GM12865 (cell line): Measurements from ENCODE around the gene DOCK2.

Experiments used
- DNase-seq: peaks from one replicate; pipeline ENCODE4 v3.0.0; 2010; ENCODE audit warnings: low read depth
- H3K4me3 ChIP-seq: 2 replicates; pipeline ENCODE4 v1.5.1; 2011; ENCODE audit warnings: mild to moderate bottlenecking, low read depth, low read length, control low read depth
- CTCF ChIP-seq: IDR thresholded peaks from 2 replicates; pipeline ENCODE4 v1.5.1; 2011; ENCODE audit warnings: low read length, control low read depth, low read depth, inconsistent platforms; ENCODE audit not compliant: insufficient read depth; ENCODE audit errors: missing control alignments

DOCK2 gene

GRCh38 chr5:170011751-170012150 lies 374.7 kb downstream of the DOCK2 start:
- no peak for TF ChIP-seq CTCF
- DNase-seq, result no peak
- no peak overlapping the region for H3K4me3 ChIP-seq

DNA sequence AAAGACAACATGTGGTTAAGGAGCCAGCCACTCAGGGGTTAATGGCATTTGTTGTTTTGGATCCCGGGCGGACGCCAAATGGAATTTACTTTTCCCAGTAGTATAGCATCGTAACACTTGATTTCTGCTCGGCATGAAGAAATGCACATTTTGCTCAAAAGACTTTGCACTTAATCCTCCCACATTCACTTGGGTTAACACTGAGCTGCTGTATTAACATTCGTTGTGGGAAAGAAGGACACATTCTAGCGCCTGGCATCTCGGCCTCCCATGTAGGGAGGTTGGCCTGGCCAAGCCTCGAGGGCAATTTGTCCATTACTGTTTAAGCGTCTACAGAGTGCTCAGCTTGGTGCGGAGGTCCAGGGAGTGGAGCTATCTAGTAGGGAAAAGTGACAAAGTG lies 375.5 kb downstream of the DOCK2 start:
- H3K4me3 ChIP-seq, result no peak overlapping the region
- TF ChIP-seq CTCF, result no peak
- no peak for DNase-seq

- H3K4me3 ChIP-seq, result no peak overlapping the region
- no peak for DNase-seq
- no peak for TF ChIP-seq CTCF
These were observed 383.3 kb downstream of the DOCK2 start for GRCh38 chr5:170020423-170020822.

DNA sequence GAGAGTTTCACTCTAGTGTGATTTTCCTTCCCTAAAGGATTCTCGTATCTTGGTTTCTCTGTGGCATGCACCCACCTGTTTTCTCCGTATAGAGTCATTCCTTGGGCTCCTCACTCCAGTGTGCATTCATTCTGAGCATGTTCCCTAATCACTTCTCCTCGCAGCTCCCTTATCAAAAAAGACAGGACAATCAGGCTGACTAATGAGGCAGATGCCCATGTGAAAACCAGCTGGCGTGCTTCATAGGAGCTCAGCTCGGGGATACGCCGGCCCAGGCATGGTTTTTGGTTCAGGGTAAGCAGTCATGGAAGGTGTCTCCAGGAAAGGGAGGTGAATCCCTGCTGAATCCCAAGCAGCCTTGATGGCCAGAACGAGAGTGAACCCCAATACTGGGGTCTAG lies 384.4 kb downstream of the DOCK2 start:
- TF ChIP-seq CTCF, result no peak
- H3K4me3 ChIP-seq, result no peak overlapping the region
- no peak for DNase-seq

- TF ChIP-seq CTCF, result no peak
- no peak overlapping the region for H3K4me3 ChIP-seq
- no peak for DNase-seq
These were observed 388.8 kb downstream of the DOCK2 start for GRCh38 chr5:170025853-170026252.

DNA sequence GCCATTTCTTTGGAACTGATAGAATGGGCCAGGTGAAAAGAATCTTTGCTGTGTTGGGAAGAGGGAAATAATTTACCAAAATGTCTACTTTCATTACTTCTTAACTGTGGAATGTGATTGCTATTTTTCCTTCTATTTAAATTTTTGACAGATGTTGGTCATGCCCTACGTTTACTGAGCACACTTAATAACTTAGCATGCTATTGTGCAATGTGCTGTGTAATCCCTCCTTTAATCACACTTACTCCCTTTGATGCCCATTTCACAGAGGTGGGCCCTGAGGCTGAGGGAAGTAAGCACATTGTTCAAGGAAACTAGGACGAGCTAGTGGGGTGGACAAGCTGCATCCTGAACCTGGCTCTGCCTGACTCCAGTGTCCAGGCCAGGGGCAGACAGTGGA lies 391.0 kb downstream of the DOCK2 start:
- DNase-seq, result no peak
- H3K4me3 ChIP-seq, result no peak overlapping the region
- TF ChIP-seq CTCF, result no peak

- DNase-seq, result no peak
- no peak overlapping the region for H3K4me3 ChIP-seq
- no peak for TF ChIP-seq CTCF
These were observed 397.2 kb downstream of the DOCK2 start for GRCh38 chr5:170034231-170034630.
